Stimulated activated CD4-positive, alpha-beta T cell treated with anti-CD3 and anti-CD28 coated beads, Interleukin-4, amount 100 ng/mL, for 48 hours (primary cell): ENCODE measurements around the gene ANAPC10.
A peak's percentile ranks its signal among the peaks of the same experiment; 100 is the strongest.
"Not testable (repeated sequence)": the region's sequence is repeated elsewhere in the genome, so short reads cannot be mapped to it uniquely, and the experiment has no call there.

Source experiments
- DNase-seq, 2 donors: peaks; one replicate each; pipeline ENCODE4 v3.0.0-alpha.2; 2020; ENCODE audit warnings: low read depth in 2 of 2

ANAPC10 gene, protein sequence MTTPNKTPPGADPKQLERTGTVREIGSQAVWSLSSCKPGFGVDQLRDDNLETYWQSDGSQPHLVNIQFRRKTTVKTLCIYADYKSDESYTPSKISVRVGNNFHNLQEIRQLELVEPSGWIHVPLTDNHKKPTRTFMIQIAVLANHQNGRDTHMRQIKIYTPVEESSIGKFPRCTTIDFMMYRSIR

DNA sequence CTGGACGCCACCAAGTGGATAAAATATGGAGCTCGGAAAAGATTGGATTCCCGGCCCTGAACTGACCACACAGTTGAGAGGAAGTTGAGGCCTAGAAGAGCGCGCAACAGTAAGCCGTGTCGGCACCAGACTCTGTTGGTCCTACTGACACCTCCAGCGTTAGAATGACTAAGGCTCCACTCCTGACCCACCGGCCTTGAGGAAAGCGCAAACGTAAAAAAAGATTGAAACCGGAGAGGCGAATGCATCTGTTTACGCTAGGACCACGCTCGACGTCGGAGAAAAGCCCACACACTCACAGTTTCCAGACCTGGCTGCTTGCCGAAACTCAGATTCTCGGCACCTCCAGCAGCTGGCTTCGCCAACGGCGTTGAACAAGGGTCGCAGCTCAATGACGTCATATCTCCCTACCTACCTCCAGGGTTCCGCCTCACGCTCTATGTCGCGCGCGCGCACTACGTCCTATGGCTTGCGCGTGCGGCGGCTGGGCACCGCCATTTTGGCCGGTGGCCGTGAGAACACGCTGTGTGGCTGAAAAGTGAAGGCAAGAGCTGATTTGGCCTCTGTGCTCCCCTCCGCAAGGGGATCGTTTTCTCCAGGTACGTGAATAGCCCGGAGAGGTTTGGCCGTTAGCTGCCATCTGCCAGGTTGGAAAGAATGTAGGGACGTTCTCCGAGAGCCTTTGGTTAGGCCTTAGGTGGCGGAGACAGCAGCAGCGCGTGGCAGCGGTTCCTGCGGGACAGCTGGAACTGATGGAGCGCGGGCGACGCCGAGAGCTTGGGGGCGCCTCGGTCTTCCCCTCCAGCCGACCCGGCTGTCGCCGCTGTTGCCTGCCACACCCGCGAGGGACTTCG is at the start of gene ANAPC10, which contains the start of gene ABCE1:
ANAPC10 (minus strand) TSS at position 376 of the 854 bp plus-strand sequence. CDS start 2,097 bp downstream, outside the sequence.
ABCE1 (plus strand) TSS at position 491 of the 854 bp plus-strand sequence. CDS start 6,102 bp downstream, outside the sequence.
- peak; percentile 94 to 95 for DNase-seq

DNA sequence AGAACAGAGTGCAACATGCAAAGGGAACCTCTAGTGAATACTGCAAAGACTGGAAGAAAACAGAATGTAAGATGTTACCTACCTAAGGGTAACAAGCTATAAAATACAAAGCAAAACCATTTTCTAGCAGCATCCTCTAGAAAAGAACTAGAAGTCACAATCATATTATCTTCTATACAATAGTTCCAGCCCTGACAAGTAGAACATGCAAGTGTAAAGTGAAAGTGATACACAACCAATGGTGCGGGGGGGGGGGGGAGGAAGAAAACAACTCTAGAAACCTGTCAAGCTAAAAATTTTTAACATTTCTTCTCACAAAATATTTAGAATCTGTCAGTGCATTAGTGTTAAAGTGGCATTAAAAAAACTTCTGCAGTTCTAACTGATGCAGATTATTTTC is 38.2 kb upstream of the ANAPC10 start:
- not testable (repeated sequence) for DNase-seq

DNA sequence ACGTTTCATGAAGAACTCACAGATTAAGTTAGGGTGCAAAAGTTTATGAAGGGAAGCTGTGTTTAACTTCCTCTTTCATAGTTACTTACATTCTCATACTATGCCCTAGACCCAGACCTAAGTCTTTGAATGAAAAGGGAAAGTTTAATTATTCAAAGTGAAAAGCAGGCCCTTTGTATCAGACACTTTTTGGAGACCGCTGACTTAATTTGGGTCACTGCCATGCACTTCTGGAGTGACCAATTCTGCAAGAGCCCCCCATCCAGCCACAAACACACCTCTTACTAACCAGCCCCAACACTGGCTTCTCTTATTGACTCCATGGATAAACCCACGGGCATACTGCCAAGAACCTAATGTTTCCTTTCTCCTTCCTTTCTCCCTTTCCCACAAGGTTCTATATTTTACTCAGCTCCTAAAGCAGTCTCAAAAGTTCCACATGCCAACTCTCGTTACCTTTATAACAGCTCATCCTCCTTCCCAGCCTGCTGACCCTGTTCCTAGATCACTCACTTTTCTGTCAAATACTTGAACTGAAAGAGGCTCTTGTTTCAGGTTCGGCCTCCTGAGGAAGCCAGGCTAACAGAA is 34.6 kb upstream of the ANAPC10 start:
- peak in 1 of 2 donors; percentile 28 for DNase-seq

DNA sequence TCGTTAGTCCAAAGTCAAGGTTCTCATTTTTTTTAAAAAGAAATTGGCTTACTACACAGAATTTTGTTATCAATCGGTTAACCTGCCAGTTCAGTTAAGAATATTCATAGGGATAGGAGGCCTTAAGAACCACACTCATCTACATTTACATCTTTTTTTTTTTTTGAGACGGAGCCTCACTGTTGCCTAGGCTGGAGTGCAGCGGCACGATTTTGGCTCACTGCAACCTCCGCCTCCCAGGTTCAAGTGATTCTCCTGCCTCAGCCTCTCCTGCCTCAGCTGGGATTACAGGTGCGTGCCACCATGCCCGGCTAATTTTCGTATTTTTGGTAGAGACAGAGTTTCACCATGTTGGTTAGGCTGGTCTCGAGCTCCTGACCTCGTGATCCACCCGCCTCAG is 33.9 kb upstream of the ANAPC10 start:
- DNase-seq = no peak

DNA sequence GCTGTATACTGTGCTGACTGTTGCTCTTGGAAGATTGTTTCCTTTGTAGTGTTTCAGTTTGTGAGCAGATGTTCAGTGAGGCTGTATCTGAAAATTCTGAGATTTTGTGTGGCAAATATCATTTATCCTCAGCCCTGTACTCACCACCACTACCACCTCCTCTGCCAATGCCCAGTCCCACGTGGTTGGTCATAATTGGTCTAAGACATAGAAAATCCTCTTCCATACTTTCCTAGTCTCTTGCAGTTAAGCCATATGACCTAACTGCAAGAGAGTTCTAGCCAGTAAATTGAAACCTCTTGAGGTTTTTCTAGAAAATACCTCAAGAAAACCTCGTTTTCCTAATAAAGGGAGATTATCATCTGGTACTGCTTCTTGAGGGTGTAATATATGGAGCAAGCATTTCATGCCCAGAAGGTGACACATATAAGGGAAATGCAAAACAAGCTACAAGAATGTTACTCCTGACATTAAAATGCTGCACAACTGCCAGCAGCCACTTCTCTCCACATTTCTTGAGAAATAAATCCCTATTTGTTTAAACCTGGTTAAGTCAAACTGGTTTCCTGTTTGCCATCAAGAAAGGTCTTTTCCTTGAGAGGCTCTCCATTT is 32.9 kb upstream of the ANAPC10 start:
- no peak for DNase-seq

DNA sequence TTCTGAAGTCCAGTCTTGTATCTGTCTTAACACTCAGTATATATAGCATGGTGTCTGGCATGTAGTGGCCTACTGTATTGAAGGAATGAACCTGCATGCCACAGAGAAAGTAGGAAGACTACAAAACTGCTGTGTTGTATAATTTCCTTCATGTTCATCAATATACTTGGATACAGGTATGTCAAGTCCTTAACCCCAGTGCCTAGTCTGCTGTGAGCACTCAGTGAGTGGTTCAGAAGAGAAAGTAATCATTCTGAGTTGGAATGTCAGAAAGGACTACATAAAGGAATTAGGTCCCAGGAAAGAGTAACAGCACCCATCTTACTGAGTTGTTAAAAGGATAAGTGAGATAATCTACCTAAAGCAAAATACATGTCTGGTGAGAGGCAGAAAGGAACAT is 32.1 kb upstream of the ANAPC10 start:
- no peak for DNase-seq

DNA sequence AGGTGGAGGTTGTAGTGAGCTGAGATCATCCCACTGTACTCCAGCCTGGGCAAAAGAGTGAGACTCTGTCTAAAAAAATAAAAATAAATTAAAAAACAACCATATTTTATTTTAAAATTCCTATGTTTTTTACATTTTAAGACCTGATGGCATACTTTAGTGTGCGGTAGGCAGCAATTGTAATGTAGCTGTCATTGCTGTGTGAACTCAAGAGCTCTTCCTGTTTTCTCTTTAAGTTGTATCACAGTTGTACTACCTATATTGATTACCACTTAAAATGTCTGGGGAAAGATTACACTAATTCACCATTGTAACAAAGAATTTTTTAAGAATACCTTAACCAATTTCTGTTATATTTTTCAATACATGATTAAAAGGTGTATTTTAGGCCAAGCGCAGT is 27.4 kb upstream of the ANAPC10 start:
- no peak for DNase-seq

DNA sequence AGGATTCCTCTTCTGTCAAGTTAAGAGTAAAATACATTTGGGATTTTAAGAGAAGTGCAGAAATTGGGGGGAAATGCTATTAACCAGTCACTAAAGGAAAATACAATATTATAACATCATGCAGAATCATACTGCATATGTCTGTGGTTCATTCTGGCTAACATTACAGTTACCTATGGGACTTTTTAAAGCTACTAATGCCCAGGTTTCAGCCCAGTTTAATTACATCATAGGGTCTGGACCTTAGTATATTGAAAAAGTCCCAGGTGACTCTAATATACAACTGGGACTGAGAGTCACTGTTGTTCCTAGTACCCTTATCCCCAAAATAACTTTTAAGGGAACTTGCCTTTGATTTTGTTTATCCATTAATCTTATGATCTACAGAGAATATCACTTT is 10.1 kb upstream of the ANAPC10 start:
- no peak for DNase-seq

DNA sequence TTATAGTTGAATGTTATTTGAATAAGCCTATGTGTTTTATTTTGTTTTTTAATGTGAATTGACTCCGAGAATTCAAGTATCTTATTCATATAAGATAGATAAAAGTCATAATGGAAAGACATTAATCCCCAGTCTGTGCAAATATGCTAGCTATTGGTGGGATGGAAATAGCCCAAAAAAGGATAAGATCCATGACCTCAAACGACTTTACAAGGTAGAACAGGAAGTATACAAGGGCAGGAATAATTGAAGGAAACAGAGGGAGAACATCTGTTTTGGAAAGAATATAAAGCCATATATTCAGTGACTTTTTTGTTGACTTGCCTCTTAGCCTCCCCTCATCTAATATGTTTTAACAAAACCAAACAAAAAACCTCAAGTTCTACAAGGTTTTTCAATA is 9.1 kb upstream of the ANAPC10 start:
- no peak for DNase-seq

DNA sequence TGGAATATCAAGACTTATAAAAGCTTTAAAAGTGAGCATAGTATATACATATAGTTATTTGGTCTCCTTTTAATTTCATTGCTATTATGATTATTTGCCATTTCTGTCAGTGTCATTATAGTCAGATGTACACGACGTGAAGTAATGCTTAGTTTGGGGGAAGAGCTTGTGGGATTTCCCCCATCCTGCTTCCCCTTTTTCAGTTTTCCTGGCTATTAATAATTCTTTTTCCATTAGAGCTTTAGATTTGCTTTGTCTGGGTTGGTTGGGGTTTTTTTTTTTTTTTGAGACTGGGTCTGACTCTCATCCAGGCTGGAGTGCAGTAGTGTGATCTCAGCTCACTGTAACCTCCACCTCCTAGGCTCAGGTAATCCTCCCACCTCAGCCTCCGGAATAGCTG is 5.5 kb upstream of the ANAPC10 start:
- no peak for DNase-seq

DNA sequence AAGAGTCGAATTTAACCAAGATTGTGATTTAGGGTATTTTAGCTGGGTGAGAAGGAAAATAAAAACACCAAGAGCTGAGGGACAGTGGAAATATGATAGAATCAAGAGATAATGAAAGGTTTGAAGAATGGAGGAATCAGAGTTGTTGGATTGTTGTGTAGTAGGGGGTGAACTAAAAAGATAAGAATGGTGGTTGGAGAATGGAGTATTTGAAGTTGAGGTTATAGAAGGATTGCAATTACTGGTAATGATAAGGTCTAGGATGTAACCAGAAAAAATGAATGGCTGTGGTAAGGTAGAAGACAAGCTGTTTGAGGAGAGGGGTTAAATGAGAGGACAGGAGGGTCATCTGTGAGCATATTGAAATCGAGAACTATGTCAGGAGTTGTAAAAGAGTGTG is 4.6 kb upstream of the ANAPC10 start:
- no peak for DNase-seq

DNA sequence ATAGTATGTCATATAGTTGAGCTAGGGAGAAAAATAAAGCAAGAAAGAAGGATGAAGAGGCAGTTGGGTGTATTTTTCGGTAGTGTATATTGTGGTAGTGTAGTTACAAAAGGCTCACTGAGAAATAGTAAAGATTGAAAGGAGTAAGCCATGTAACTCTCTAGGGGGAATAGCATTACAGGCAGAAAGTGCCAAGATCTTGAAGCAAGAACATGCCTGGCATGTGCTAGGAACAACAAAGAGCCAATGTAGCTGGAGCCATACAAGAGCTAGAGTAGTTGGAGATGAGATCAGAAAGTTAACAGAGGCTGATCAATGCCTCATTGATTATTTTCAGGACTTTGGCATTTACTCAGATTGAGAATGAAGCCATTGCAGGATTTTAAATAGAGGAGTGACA is 3.1 kb upstream of the ANAPC10 start:
- no peak for DNase-seq

DNA sequence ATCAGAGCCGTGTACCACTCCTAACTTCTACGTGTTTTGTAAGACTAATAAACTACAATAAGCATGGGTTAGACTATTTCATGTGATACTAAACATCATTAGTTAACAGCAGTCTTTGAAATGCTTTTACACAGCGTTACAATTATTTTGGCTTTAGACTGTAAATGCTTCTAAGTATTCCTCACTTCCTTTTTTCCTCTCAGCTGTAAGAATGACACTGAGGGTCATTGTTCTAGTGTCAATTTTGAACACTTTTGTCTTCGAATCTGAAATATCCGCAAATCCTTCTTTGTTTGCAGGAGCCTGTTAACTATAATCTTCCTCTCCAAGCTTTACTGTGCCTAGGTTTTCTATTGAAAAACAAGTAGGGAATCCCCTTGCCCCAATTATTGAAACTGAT is 1.7 kb upstream of the ANAPC10 start:
- no peak for DNase-seq

DNA sequence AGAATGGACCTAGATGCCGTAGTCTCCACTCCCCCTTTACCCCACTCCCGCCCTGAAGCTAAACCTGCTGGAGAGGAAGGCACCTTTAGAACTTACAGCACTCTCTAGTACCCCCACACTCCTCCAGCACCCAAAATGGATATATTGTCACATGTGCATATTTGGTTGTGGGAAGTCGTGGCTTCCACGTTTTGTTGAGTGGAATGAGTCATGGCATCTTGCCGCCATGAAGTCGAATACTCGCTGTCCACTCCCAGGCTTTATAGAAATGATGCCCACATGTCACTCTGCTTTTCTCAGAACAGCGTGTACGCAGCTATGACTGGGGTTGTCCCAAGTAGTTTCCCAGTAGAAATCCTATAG is 660 bp upstream of the ANAPC10 start:
- peak; percentile 27 to 29 for DNase-seq

DNA sequence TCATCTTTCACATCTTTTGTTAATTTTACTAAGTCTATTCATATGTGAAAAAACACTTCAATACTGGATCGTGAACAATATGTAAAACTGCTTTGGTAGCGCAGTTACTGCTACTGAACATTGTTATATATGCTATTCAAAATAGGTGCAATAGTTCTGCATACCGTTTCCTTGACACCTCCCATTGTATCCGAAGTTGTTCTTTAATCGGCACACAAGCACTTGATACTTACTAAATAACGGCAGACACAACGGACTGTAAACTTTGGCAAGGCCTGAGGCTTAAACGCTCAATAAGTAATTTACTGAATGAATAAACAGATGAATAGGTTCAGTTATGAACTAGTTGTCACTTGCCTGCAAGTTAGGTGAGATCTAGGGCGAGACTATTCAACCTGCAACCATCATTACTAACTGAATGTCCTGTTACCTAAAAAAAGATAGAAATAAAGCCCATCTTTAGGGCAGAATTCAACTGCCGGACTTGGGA is 620 bp downstream of the ANAPC10 start:
- no peak for DNase-seq

DNA sequence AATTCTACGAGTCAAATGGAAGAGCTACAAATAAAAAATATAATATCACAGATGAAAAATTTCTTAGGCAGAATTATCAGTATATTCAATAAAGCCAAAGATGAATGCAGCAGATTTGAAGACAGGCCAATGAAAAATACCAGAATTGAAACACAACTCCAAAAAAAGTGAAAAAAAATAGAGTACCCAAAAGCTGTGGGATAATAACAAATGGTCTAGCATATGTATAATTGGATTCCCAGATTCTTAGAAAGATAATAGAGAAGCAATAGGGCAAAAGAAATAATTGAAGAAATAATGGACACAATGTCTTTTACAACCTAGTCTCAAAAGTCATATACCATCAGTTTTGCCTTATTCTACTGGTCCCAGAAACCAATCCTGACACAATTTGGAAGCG is 4.4 kb downstream of the ANAPC10 start:
- no peak for DNase-seq

DNA sequence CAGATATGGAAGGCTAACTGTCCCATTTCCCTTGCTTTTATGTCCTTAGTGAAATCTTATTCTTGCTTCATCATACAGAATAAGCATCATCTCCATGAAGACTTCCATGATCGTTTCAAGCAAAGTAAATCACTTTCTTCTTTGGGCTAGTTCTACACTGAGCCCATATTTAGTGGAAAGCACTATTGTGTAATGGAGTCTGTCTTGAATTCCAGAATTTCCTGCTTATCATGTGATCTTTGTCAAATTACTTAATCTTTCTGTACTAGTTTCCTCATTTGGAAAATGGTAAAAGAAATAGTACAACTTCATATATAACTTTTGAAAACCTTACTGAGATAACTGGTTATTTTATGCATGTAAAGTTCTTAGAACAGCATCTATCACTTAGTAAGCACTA is 7.6 kb downstream of the ANAPC10 start:
- no peak for DNase-seq

DNA sequence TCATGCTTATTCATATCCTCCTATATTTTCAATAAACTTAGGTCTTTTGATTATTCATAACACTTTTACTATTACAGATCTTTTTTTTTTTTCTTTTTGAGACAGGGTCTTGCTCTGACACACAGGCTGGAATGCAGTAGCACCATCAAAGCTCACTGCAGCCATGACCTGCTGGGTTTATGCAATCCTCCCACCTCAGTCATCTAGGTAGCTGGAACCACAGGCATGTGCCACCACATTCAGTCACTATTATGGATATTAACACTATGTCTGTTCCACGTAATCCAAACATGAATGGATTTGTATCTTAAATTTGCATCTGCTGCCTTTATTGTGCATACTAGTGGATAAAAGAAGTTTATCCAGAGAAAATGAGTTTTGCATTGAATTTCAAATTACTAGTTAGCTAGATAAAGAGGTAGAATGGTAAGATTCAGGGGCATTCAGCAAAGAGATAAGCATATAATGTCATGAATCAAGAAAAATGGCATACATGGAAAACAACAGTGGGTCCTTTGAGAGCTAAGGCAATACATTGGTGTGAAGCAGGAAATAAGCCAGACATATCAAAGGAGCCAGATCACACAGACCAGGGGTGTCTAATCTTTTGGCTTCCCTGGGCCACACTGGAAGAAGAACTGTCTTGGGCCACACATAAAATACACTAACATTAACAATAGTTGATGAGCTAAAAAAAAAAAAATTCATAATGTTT is 13.9 kb downstream of the ANAPC10 start:
- DNase-seq = no peak

DNA sequence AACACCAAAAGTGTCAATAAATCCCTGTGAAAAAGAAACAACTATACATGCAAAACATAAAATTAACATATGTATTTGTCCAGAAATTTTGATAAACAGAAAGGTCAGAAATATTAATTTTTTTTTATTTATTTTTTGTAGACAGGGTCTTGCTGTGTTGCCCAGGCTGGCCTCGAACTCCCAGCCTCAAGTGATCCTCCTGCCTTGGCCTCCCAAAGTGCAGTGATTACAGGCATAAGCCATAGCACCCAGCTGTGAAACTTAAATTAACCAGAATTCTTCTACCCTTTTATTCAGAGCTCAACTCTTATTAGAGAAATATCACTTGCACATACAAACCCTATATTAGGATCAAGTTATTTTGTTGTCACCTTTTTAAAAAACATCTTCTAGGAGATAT is 16.2 kb downstream of the ANAPC10 start:
- DNase-seq = no peak

DNA sequence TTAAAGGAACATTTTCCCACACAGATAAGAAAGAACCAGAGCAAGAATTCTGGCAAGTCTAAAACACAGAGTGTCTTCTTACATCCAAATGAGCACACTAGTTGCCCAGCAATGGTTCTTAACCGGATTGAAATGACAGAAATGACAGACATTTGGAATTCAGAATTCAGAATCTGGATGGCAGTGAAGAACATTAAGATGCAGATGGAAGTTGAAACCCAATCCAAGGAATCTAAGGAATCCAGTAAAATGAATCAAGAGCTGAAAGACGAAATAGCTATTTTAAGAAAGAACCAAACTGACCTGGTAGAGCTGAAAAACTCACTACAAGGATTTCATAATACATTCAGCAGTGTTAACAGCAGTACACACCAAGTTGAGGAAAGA is 21.5 kb downstream of the ANAPC10 start:
- DNase-seq = no peak

DNA sequence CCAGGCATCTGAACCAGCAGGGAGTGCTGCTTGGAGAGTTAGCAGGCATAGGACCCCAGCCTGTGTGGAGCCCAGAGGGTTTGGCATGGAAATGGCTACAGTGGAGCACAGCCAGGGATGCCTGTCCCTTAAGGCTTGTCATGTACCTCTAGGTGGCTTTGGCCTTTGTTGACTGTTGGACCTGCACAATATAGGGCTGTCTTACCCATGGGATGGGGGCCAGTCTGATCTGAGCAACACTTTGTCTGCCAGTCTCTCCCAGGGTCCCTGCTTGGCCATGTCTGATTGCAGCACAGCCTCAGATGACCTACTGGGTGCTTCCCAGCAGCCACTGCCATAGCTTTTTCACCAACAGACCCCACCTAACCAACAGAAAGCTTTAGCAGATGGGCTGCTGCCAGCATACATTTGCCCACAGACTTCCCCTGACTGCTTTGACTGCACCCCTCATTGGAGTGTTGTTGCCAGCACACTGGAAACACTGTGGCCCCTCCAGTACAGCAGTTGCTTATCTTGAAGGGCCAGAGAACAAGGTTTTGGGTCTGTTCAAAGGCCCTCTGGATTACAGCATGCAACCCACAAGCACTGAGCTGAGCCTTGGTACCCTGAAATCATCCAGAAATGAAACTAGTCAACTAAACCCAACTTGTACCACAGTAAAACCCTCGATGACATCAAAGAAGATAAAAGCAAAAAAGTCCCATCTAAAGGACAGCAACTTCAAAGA is 22.1 kb downstream of the ANAPC10 start:
- DNase-seq = no peak
